Keratinocyte (primary cell): ENCODE data around the gene RRP7A. TPM values are rescaled to one million over a fixed set of nuclear protein-coding genes. Genes with fewer than 3 reads are reported as not detected.
A peak's percentile ranks its signal among the peaks of the same experiment; 100 is the strongest.

Source experiments
- DNase-seq: peaks from one replicate; pipeline ENCODE4 v3.0.0-alpha.2; 2011; ENCODE audit warnings: low read depth, missing footprints, low spot score
- FAIRE-seq: peaks from 2 replicates; lab custom pipeline; 2011; peaks lifted over from hg19 to GRCh38; lab: Jason Lieb, UNC
- H2AFZ ChIP-seq: 2 replicates; pipeline ENCODE4 v1.6.0; 2012; ENCODE audit warnings: low read length, control low read depth, inconsistent platforms; ENCODE audit not compliant: control insufficient read depth
- H3K27ac ChIP-seq: 2 replicates; pipeline ENCODE4 v1.5.1; 2011; ENCODE audit warnings: low read length; ENCODE audit not compliant: control insufficient read depth, insufficient read depth
- H3K27me3 ChIP-seq: 3 replicates; pipeline ENCODE4 v1.6.0; 2011; ENCODE audit warnings: low read length; ENCODE audit not compliant: control insufficient read depth, insufficient read depth; ENCODE audit errors: extremely low read depth
- H3K36me3 ChIP-seq, 2 experiments: 2 replicates in 1 of 2; 3 replicates in 1 of 2; pipeline ENCODE4 v1.5.1; 2011; ENCODE audit warnings: low read length in 2 of 2, mild to moderate bottlenecking in 1 of 2; ENCODE audit not compliant: control insufficient read depth in 2 of 2, insufficient read depth in 2 of 2; ENCODE audit errors: extremely low read depth in 1 of 2
- H3K4me1 ChIP-seq: 3 replicates; pipeline ENCODE4 v1.5.1; 2011; ENCODE audit warnings: low read length; ENCODE audit not compliant: control insufficient read depth, insufficient read depth; ENCODE audit errors: extremely low read depth
- H3K4me2 ChIP-seq: 3 replicates; pipeline ENCODE4 v1.6.0; 2011; ENCODE audit warnings: low read depth, low read length; ENCODE audit not compliant: control insufficient read depth, insufficient read depth; ENCODE audit errors: extremely low read depth
- H3K4me3 ChIP-seq, 3 experiments: fragments of 200-600 bp in 1 of 3; sonication (generic) in 1 of 3; 2 replicates in 2 of 3; 3 replicates in 1 of 3; pipeline ENCODE4 v1.5.1; 2011 to 2016; ENCODE audit warnings: low read length in 3 of 3, mild to moderate bottlenecking in 3 of 3, control low read depth in 2 of 3, inconsistent platforms in 1 of 3, low read depth in 1 of 3, mixed read lengths in 1 of 3, mixed run types in 1 of 3, moderate library complexity in 1 of 3; ENCODE audit not compliant: control insufficient read depth in 2 of 3, insufficient read depth in 2 of 3; ENCODE audit errors: extremely low read depth in 1 of 3
- H3K79me2 ChIP-seq: 2 replicates; pipeline ENCODE4 v1.6.0; 2012; ENCODE audit warnings: low read length; ENCODE audit not compliant: control insufficient read depth, insufficient read depth
- H3K9ac ChIP-seq: 3 replicates; pipeline ENCODE4 v1.6.0; 2011; ENCODE audit warnings: low read length; ENCODE audit not compliant: control insufficient read depth, insufficient read depth; ENCODE audit errors: extremely low read depth
- H3K9me1 ChIP-seq: 3 replicates; pipeline ENCODE4 v1.6.0; 2011; ENCODE audit warnings: low read length; ENCODE audit not compliant: control insufficient read depth, insufficient read depth; ENCODE audit errors: extremely low read depth
- H3K9me3 ChIP-seq: 2 replicates; pipeline ENCODE4 v1.5.1; 2012; ENCODE audit warnings: low read depth, low read length; ENCODE audit not compliant: control insufficient read depth
- H4K20me1 ChIP-seq: 3 replicates; pipeline ENCODE4 v1.6.0; 2011; ENCODE audit warnings: low read length; ENCODE audit not compliant: control insufficient read depth, insufficient read depth; ENCODE audit errors: extremely low read depth
- EZH2 ChIP-seq: IDR thresholded peaks from one replicate; pipeline ENCODE4 v1.6.1; 2012; ENCODE audit warnings: inconsistent platforms, mild to moderate bottlenecking, low read length, moderate library complexity
- dilution Hi-C: fragments of 300-500 bp; cut with MboI; formaldehyde crosslinking; loops from one replicate; pipeline ENCODE4 v1.7.0; 2020; ENCODE audit warnings: low sequenced_read_pairs; ENCODE audit not compliant: extremely low pct_ligation_motif_present
- polyA plus RNA-seq, 5 experiments: library from polyadenylated mRNA; depleted of rRNA in 3 of 5; stranded (reverse) in 3 of 5; stranded (forward) in 1 of 5; unstranded in 1 of 5; fragments of >200 nt; gene quantifications; 1 replicate in 1 of 5; 2 replicates in 3 of 5; 3 replicates in 1 of 5; pipeline versions ENCODE4 v1.2.1 to v1.2.3, GENCODE V29; 2011 to 2012; ENCODE audit warnings: missing spikeins in 2 of 5, low read depth in 1 of 5, low replicate concordance in 1 of 5
- TF ChIP-seq, protein P1 (sequence below), 3 experiments: IDR thresholded peaks in 1 of 3; conservative IDR thresholded peaks in 1 of 3; optimal IDR thresholded peaks in 1 of 3; 2 replicates in 2 of 3; 3 replicates in 1 of 3; pipeline versions ENCODE3 to v1.5.1; 2011; ENCODE audit warnings: low read length in 3 of 3, mild to moderate bottlenecking in 3 of 3, moderate library complexity in 2 of 3, control low read depth in 1 of 3, inconsistent platforms in 1 of 3; ENCODE audit not compliant: insufficient read depth in 2 of 3; ENCODE audit errors: extremely low read depth in 1 of 3

Gene RRP7A
- polyA plus RNA-seq, 1 donor (not counting 4 experiments of a cell fraction or from before 2014, with no cell fraction given) = 30.2 TPM

DNA sequence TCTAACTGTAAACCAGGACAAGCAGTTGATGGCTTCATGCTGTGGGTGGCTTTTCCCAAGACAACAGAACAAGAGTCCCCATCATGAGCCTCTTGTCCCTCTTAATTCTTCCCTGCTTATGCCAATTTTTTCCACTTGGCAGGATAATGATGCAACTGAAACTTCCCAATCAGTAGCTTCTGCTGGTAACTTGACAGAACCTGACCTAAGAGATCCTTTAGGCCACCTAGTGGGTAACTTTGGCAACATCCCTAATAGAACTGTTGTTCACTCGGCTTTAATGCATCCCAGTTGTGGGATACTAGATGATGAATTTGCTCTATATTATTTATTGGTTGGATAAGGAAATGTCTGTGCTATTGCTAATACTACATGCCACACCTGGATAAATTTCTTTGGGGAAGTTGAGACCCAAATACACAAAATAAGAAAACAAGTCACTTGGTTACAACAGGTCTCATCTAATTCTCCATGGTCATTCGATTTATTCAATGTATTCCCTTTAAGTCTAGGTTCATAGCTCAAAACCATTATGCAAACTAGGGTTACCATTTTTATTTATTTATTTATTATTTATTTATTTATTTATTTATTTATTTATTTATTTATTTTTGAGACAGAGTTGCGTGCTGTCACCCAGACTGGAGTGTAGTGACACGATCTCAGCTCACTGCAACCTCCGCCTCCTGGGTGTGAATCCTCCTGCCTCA, 46.0 kb downstream of the RRP7A start:
- no peaks in the 10 kb centered on the region for H3K4me1 ChIP-seq
- DNase-seq (peak; percentile 15), FAIRE-seq (peak; percentile 83)
- no peaks in the 10 kb centered on the region for H4K20me1 ChIP-seq
- H3K27me3 ChIP-seq = no peaks in the 10 kb centered on the region
- dilution Hi-C loops = no loop called here
- H3K27ac ChIP-seq = no peak overlapping the region
- no peaks in the 10 kb centered on the region for H3K9me3 ChIP-seq
- H3K9ac ChIP-seq = no peak overlapping the region
- no peak overlapping the region for H3K4me2 ChIP-seq
- no peak overlapping the region for H2AFZ ChIP-seq
- H3K4me3 ChIP-seq = no peak overlapping the region
- H3K79me2 ChIP-seq = no peaks in the 10 kb centered on the region
- no peaks in the 10 kb centered on the region for H3K9me1 ChIP-seq
- no peaks in the 10 kb centered on the region for H3K36me3 ChIP-seq
- no peak for TF ChIP-seq EZH2
- TF ChIP-seq, protein P1, sequence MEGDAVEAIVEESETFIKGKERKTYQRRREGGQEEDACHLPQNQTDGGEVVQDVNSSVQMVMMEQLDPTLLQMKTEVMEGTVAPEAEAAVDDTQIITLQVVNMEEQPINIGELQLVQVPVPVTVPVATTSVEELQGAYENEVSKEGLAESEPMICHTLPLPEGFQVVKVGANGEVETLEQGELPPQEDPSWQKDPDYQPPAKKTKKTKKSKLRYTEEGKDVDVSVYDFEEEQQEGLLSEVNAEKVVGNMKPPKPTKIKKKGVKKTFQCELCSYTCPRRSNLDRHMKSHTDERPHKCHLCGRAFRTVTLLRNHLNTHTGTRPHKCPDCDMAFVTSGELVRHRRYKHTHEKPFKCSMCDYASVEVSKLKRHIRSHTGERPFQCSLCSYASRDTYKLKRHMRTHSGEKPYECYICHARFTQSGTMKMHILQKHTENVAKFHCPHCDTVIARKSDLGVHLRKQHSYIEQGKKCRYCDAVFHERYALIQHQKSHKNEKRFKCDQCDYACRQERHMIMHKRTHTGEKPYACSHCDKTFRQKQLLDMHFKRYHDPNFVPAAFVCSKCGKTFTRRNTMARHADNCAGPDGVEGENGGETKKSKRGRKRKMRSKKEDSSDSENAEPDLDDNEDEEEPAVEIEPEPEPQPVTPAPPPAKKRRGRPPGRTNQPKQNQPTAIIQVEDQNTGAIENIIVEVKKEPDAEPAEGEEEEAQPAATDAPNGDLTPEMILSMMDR (optimal IDR thresholded peaks at IDR 0.05 in 1 of 3, IDR thresholded peaks at IDR 0.05 in 1 of 3, conservative IDR thresholded peaks at IDR 0.05 in 1 of 3; ENCODE audit: extremely low read depth in 1 of 3, insufficient read depth in 2 of 3, low read length in 3 of 3) = peak; percentile 54 to 71 (median 68)

- no peaks in the 10 kb centered on the region for H4K20me1 ChIP-seq
- no peak for TF ChIP-seq EZH2
- TF ChIP-seq, protein P1 (optimal IDR thresholded peaks at IDR 0.05 in 1 of 3, IDR thresholded peaks at IDR 0.05 in 1 of 3, conservative IDR thresholded peaks at IDR 0.05 in 1 of 3; ENCODE audit: extremely low read depth in 1 of 3, insufficient read depth in 2 of 3, low read length in 3 of 3) = no peak
- FAIRE-seq (no peak), DNase-seq (no peak)
- H3K9me3 ChIP-seq = no peaks in the 10 kb centered on the region
- no peaks in the 10 kb centered on the region for H3K79me2 ChIP-seq
- H3K4me1 ChIP-seq = no peaks in the 10 kb centered on the region
- dilution Hi-C loops = no loop called here
- no peak overlapping the region for H3K9ac ChIP-seq
- no peak overlapping the region for H3K4me2 ChIP-seq
- H3K9me1 ChIP-seq = no peaks in the 10 kb centered on the region
- no peak overlapping the region for H2AFZ ChIP-seq
- no peak overlapping the region for H3K4me3 ChIP-seq
- H3K27me3 ChIP-seq = no peaks in the 10 kb centered on the region
- H3K27ac ChIP-seq = no peak overlapping the region
- no peaks in the 10 kb centered on the region for H3K36me3 ChIP-seq
Observed at GRCh38 chr22:42472671-42473070, 46.9 kb downstream of the RRP7A start.
